Left hindlimb (tissue), 1 donor: Measurements from ENCODE around the gene SH3GL2.
A peak's percentile ranks its signal among the peaks of the same experiment; 100 is the strongest.

ENCODE experiments used
- DNase-seq: peaks from one replicate; pipeline ENCODE4 v3.0.0-alpha.2; 2018

SH3GL2 gene

DNA sequence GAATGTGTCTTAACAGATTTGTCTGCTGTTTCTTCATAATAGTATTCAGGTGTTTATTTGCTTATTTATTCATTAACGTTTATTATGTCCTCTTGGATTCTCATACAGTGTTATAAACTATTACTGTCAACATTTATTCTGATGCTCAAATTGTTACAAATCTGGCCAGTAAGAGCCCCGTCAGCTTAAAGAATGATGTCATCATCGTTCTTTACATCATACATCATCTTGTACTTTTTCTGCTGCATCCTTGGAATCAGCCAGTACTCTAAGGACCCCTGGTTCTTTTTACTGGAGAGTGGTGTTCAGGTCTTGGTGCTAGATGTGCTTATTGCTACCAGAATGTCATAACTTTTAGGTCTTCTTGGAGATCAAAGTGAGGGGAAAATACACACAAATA, 86.6 kb downstream of the SH3GL2 start:
- no peak for DNase-seq

DNA sequence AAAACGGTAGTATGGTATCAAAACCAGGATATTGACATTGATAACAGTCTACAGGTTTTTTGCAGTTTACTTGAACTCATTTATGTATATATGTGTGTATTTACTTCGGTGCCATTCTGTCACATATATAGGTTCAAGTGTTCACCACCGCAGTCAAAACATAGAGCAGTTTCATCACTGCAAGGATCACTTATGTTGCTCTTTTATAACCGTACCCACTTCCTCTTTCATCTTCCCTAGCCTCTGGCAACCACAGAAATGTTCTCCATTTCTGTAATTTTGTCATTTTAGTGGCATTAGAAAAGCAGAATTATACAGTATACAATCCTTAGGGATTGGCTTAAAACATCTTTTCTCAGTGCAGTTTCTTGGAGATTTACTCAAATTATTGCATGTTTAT, 90.3 kb downstream of the SH3GL2 start:
- no peak for DNase-seq

DNA sequence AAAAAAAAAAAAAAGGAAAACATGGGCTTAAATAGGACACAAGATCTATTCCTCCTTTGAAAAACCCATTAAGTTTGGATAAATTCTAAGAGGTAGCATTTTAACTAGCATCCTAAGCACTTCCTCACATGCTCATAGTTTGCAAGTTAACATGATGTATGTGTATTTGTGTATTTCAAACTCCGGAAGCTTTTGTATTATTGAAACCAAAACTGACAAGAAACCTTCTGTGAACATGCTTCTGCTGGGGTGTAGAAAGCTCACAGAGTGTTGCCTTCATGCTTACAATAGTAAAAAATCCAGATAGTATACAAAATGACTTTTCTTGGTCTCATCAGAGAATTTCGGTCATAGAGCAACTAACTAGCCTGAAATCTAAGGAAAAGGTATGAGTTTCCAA, 103.8 kb downstream of the SH3GL2 start:
- DNase-seq, result no peak

DNA sequence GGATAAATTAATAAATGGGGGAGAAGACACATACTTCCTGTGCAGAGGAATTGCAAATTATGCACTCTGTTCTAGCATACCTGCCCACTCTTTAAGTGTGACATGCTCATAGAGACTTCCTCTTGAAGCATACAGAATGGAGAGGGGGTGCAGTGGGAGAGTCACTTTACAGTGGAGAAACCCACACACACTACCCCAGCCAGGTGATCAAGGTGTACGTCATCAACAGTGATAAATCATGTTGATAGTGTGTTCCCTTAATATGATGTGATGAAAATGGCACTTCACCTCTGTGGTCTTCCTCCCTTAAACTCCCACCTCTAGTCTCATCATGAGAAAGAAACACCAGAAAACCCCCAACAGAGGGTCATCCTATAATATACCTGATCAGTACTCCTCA, 110.0 kb downstream of the SH3GL2 start:
- DNase-seq, result no peak

DNA sequence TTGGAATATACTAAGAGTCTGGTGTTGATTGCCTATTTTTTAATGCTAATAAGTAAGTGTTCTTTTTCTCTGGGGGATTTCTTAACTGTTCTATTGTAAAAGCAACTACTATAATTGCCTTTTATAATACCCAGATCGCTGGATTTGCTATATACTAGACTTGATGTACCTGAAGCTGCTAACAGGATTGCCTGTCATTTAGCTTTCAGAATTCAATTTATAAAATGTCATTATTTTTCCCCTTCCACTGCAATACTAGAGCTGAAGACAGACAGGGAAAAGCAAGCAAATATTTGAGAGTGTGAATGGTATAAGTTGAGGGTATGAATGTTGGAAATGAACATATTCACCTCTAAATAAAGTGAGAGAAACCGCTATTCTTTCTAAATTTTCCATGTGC, 115.5 kb downstream of the SH3GL2 start:
- no peak for DNase-seq

DNA sequence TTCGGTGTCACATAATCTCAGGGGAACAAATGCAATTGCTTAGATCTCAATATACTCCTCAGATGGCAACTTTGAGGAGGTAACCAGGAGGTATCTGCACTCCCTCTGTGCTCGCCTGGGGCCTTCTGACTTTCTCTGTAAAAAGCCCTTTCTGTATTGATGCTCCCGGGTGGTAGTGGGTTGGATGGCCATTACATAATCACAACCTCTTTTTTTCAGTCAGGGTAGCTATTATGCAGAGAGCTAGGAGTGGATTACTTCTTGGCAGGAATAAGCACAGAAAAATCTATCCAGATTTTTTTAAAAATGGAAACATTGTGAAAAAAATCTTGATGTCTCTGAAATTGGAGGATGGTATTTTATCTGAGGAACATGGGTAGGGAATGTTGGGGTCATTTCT, 116.6 kb downstream of the SH3GL2 start:
- DNase-seq, result no peak

DNA sequence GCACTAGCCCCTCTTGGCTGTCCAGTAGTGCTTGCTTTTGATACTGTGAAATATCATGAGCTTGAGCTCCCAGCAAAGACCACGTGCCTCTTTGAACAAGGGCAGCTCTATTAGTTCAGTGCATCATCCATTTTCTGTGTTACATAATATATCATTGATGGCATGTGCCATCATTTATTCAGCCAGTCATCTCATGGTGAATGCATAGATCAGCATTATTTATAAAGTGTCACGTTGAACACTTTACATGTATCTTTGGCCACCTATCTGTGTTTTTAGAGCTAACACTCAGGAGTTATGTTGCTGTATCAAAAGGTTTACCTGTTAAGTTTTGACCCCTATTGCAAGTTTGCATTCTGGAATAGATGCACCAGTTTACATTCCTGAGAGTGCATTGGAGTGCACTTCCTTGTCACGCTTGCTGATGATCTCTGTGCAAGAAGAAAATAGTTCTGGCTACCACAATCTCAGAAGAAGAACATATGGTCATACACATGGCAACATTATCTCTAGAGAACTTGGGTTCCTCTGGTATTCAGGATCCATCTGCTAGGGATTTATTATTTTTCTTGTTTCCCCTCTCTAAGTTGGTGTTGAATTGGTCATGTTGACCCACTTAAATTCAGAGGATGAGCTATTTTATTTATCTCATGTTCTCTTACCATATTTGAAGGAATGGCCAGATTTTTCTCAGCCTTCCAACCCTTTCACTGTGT, 120.9 kb downstream of the SH3GL2 start:
- DNase-seq, result no peak

DNA sequence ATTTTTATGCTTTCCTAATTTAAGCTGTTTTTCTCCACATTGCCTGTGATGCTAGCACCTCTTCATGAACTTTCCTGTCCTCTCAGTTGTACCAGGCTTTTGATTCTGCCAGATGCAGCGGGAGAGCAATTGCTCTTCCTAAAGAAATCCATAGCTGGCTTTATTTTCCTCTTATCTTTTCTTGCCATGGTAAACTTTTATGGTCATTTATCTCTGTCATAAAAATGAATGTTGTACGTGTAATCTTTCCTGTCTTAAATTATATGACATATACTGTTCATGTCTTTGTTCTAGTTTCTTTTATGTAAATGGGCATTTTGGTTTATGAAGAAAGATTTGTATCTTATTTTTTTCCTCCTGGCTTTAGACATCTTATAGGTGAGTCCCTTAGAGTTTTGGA, 127.5 kb downstream of the SH3GL2 start:
- DNase-seq, result no peak

DNA sequence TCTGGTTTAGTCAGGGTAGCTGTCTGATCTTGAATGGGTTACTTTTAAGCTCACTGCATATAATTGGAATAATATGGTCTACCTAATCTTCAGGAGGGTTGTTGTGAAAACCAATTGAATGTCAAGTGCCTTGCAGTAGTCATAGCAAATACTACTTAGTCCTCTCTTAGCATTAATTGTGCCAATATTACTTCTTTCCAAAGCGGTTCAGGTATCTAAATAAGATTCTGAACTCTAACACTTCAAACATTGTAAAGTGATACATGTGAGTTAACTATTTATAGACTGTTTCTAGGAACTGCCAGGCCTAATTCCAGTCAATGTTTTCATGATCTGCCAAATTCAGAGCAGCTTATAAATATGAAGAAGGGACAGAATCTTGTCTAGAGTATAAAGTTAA, 140.2 kb downstream of the SH3GL2 start:
- DNase-seq, result no peak

DNA sequence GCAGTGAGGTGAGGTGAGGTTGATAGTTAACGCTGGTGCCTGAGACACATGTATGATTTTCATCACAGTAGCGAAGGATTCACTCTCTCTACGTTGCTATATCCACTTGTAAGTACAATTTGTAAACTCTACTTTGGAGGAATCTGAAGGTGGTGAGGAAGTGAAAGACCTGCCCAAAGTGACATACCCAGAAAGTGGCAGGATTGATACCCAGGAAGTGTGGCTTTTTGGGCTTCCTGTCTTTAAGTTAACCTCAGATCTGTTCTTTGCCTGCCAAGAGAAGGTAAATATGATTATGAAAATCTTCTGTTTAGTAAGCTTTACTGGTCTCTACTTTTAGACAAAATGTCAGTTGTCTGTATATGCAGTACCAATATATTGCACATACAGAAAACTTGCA, 143.1 kb downstream of the SH3GL2 start:
- no peak for DNase-seq

DNA sequence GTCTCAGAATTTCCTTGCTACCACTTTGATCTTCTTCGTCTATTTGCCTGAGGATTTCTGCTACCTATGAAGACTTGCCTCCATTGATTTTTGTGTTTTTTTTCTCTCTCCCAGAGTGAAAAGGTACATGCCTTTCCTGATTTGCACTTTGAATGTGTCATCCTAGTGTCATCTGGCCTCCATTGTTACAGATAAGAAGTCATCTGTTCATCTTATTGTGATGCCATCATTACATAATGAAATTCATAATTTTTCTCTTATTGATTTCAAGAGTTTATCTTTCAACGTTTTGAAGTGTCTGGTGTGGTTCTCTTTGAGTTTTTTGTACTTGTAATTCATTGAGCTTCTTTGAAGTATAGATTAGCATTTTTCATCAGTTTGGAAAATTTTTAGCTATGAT, 144.8 kb downstream of the SH3GL2 start:
- no peak for DNase-seq

DNA sequence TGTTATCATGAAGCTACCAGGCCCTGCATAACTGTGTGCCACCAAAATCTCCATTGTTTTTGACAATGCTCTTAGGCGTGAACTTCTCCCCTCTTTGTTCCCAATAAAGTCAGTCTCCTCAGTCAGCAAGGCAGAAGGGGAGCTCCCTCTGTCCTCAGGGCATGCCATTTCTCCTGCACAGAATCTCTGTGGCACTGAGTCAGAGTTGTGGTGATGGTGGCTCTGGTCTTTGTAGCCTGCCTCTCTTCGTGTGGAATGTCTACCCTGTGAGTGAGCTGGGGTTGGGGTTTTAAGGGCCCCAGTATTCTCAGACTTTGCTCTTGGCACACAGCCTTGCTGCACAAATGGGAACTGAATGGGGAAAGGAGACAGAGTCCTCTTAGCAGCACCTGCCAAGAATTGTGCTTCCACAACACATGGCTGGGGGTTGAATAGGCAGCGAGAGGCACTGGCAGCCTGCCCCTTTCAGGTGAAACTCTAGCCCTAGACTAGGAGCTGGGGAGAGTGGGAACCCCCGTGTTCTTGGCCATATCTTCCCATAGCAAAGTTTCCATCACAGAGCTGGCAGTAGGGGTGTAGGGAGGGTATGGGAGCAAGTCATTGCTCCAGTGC, 146.6 kb downstream of the SH3GL2 start:
- DNase-seq, result no peak

DNA sequence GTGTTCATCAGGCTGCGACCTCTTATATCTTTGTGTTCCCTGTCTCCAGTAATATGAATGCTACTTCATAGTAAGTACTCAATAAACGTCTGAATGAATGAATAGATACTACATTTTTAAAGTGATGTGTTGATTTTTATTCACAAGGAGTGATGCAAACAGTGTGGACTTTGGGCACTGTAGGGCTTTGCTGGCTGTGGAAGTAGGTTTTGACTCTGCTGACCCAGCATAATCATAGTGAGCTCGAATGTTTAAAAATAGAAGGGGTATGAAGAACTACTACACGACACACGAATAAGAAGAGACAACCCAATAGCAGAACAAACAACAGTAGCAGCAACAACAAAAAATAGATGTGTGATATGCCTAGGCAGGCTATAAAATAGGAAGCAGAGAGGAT, 147.4 kb downstream of the SH3GL2 start:
- DNase-seq, result no peak

DNA sequence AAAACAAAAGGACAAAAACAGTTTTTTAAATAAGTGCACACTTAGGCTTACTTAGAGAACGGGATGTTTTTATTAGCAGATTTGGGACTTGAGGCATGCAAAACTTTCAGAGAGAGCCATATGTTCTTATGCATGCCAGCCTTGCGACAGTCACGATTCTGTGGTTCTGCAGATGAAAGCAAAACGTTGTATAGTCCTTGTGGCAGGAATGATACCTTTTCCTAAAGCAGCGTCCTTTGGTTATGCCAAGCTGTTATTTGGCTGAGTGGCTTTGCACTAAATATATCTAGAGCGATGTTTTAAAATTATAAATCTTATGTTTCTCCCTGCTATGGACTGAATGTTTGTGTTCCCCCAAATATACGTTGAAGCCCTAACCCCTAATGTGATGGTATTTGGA, 152.0 kb downstream of the SH3GL2 start:
- no peak for DNase-seq

DNA sequence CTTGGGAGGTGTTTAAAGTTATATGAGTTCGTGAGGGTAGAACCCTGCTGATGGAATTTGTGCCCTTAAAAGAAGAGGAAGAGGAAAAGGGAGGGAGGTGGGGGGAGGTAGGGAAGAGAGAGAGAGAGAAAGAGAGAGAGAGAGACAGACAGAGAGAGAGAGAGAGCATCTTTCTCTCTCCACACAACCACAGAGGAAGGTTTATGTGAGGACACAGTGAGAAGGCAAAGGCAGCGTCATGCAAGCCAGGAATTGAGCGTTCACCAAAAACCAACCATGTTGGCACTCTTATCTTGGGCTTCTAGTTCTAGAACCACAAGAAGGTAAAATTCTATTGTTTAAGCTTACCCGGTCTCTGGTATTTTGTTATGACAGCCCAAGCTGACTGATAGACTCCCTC, 152.4 kb downstream of the SH3GL2 start:
- no peak for DNase-seq

DNA sequence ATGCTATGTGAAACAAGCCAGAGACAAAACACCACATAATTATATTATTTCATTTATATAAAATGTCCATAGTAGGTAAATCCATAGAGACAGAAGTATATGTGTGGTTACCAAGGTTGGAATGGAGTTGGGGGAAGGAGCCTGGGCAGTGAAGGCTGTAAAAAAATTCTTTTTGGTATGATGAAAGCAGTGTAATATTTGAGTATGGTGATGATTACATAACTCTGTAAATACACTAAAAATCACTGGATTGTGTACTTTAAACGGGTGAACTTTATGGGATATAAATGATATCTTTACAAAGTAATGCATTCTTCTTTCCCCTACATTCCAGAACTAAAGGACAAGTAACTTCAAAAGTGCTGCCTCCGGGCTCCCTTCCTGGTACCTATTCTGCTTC, 155.8 kb downstream of the SH3GL2 start:
- no peak for DNase-seq

DNA sequence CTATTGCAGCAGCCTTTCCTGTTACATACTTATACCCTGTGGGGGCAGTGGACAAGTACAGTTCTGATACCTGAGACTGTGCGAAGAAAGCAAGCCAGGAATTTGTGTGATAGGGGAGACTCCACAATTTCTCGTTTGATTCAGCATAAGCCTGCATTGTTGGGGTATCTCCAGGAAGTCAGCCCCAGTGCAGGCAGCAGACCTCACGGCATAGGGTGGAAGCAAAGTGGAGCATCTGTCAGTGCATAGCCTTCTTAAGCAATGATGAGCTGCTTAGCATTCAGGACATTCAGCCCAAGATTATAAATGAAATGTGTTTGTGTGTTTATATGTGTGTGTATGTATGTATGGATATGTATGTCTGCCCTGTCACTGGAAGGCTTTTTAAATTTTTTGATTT, 157.0 kb downstream of the SH3GL2 start:
- no peak for DNase-seq

DNA sequence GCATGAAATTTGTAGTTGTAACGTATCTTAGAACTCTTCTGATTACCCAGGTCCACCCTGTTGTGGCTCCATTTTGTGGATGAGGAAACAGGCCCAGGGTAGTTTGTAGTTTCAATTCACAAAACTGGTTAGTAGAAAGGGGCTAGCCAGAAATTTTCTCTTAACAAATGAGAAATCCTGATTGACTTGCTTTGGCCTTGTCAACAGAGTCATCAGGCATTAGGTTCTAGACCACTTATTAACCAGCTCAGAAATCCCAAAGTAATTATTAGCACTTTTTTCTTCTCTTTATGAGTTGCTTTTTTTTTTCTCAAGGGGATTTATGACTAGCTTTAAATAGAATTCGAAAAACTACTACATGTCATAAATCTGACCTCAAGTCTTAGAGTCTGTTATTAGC, 160.2 kb downstream of the SH3GL2 start:
- no peak for DNase-seq

DNA sequence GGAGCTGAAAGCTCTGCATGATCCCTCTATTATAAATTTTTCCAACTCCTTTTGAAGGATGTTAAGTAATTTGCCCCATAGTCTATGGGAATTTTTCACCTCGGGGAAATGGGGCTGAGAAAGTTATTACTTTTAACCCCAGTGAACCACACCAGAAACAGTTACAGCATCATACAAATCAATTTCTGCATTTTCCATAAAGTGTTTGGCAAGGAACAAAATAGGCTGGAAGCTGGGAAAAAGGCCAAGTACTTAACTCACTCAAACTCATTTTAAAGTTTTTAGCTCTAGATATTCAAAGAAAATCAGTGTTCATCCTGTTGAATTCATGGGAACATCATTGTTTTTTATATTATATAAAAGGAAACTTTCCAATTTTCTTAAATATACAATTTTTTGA, 160.9 kb downstream of the SH3GL2 start:
- DNase-seq, result no peak

DNA sequence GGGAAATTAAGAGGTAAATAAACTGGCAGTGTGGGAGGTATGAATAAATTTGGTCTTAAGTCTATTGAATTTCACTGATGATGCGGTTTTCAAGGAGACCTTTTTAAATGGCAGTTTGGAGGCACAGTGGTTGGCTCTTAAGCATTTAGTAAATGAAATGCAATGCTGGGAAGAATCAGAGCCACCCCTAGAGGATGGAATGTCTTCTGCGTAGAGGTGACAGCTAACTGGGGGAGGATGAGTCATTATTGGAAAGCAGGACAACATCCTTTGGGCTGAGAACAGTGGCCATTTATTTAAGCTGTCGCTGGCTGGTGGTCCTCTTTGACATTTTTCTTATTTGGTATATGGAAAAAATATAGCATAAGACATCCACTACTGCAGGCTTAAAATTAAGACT, 163.2 kb downstream of the SH3GL2 start:
- no peak for DNase-seq

DNA sequence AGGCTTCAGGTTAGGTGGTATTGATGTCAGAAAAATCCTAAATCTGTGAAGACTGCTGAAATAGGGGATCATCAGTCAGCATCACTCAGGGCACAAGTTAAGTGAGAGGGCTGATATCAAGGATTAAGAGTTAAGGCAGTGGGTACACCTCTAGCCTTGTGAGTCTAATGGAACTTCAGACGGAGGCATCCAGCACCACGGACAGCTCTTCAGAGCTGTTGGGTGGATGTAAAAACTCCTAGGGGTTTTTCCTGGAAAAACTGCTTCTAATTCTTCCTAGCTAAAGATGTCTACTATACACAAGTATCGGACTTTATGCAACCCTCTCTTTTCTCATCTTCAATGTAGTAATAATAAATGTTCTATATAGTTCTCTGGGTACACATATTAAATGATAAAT, 165.9 kb downstream of the SH3GL2 start:
- DNase-seq, result peak; percentile 37

DNA sequence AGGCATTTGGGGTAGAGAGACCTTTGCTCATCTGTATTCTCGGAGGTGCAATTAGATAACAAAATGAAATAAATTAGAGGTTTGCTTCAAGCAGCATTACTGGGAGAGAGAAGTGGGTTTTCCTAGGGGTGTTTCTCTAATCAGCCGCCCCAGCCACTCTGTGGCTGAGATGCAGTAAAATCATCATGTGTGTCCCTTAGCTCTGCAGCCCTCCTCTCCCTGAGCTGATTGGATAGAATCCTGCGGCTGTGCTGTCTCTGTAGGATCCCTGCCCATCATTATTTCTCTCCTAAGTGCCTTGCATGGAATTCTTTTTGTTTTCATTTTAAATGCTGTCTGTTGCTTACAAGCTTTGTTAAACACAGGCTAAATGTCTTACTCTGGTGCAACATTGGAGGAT, 171.4 kb downstream of the SH3GL2 start:
- no peak for DNase-seq

DNA sequence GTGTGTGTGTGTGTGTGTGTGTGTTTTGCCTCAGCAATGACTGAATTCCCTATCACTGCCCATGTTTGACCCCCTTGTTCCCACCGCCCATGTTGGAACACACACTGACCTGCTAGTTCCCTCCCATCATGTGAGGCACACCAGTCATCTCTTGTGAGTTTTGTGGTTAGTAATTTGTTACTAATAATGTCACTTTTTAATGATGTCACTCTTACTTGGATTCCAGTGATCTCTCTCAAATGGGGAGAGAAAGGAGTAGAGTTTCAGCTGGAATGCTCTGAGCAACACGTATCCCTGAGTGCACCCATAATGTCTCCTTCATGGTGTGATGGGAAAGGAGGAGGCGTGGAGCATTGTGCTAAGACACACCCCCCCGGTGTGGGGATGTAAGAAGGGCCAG, 172.6 kb downstream of the SH3GL2 start:
- DNase-seq, result no peak

DNA sequence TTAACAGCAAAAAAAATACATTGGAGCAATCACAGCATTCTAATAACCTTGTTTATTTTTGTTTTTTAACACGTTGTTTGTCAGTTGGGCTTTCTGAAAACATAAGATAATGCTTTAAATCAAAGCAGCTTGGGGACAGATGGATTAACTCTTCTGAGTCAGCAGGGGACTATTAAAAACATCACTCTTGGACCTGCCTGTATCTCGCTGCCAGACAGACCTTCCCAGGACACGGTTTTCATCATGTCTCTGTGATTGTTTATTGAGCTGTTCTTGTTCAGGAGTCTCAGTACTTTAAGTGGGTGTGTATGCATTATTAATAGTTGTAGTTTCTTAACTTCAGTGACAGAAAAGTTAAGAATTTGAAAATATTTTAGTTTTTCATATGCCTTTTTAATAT, 173.2 kb downstream of the SH3GL2 start:
- DNase-seq, result no peak

DNA sequence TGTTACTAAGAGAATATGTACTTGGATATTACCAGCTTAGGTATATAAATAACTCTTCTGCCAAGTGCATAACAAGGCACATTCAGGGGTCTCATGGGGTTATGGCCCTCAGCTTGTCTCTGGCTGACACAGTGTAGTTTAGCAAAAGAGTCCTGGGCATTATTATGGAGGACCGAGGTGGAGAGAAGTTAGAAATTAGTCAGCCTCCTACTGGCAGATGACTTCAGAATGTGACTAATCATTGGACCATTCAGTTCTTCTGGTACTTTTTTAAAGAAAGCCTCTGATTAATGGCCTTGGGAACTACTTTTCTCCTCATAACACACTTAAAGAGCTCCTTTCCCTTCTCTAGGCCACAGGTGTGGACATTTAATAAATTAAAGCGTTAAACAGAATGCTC, 178.9 kb downstream of the SH3GL2 start:
- DNase-seq, result no peak
